Activated CD4-positive, CD25-positive, alpha-beta regulatory T cell (primary cell): ENCODE data around the gene VEGFD.
"Not testable (repeated sequence)": the region's sequence is repeated elsewhere in the genome, so short reads cannot be mapped to it uniquely, and the experiment has no call there.

Experiments
- DNase-seq, 4 experiments: peaks; one replicate each; lab custom pipeline; 2025; lab: John Stamatoyannopoulos, UW

VEGFD gene

GRCh38 chrX:15305899-15306298, 78.3 kb downstream of the VEGFD start:
- not testable (repeated sequence) for DNase-seq

GRCh38 chrX:15301924-15302323, 82.3 kb downstream of the VEGFD start:
- DNase-seq = no peak

GRCh38 chrX:15299941-15300851, 84.0 kb downstream of the VEGFD start:
- DNase-seq = no peak

- no peak for DNase-seq
These were observed 85.4 kb downstream of the VEGFD start for GRCh38 chrX:15298780-15299179.

GRCh38 chrX:15298201-15298600, 86.0 kb downstream of the VEGFD start:
- no peak for DNase-seq
